Transverse colon (tissue), 4 donors: ENCODE data around the gene NAP1L4. TPM values are rescaled to one million over a fixed set of nuclear protein-coding genes. Genes with fewer than 3 reads are reported as not detected.

Experiments used
- DNase-seq: peaks from one replicate; pipeline ENCODE4 v3.0.0-alpha.2; 2019
- H3K27ac ChIP-seq, 4 donors: fragments of 200-600 bp; sonication (generic); 2 replicates each; pipeline ENCODE4 v1.5.1; 2016 to 2018; ENCODE audit warnings: inconsistent platforms in 4 of 4
- H3K27me3 ChIP-seq: fragments of 200-600 bp; sonication (generic); 2 replicates; pipeline ENCODE4 v1.5.1; 2017; ENCODE audit warnings: inconsistent platforms
- H3K36me3 ChIP-seq, 4 donors: fragments of 200-600 bp; sonication (generic); 2 replicates each; pipeline ENCODE4 v1.5.1; 2017 to 2019; ENCODE audit warnings: inconsistent platforms in 4 of 4
- H3K4me1 ChIP-seq, 4 donors: fragments of 200-600 bp; sonication (generic); 2 replicates each; pipeline ENCODE4 v1.5.1; 2017 to 2020; ENCODE audit warnings: inconsistent platforms in 4 of 4
- H3K4me3 ChIP-seq, 4 donors: fragments of 200-600 bp; sonication (generic); 1 replicate in 1 of 4; 2 replicates in 3 of 4; pipeline versions ENCODE4 v1.5.1 to v1.6.1; 2017 to 2019; ENCODE audit warnings: inconsistent platforms in 4 of 4
- H3K9me3 ChIP-seq, 2 donors: fragments of 200-600 bp; sonication (generic); 2 replicates each; pipeline ENCODE4 v1.5.1; 2017 to 2019; ENCODE audit warnings: inconsistent platforms in 2 of 2
- CTCF ChIP-seq, 5 experiments: fragments of 200-600 bp in 3 of 5; fragments of 450-650 bp in 2 of 5; sonication (generic) in 3 of 5; IDR thresholded peaks; 1 replicate in 2 of 5; 2 replicates in 3 of 5; pipeline ENCODE4 v1.5.1; 2016 to 2017; ENCODE audit warnings: antibody characterized with exemption in 5 of 5, inconsistent platforms in 3 of 5, mild to moderate bottlenecking in 2 of 5, moderate library complexity in 1 of 5
- EP300 ChIP-seq: sonication (generic); formaldehyde crosslinking; IDR thresholded peaks from one replicate; pipeline ENCODE4 v1.6.1; 2017; ENCODE audit warnings: antibody characterized with exemption, low read depth
- POLR2A ChIP-seq: fragments of 450-650 bp; IDR thresholded peaks from one replicate; pipeline ENCODE4 v1.6.1; 2016; ENCODE audit warnings: antibody characterized with exemption, mild to moderate bottlenecking, moderate library complexity
- POLR2AphosphoS5 ChIP-seq, 3 donors: sonication (generic); formaldehyde crosslinking; IDR thresholded peaks; one replicate each; pipeline ENCODE4 v1.6.1; 2016; ENCODE audit warnings: antibody characterized with exemption in 3 of 3
- WGBS, 2 donors: methylation state at CpG; one replicate each; pipeline ENCODE4 v1.1.5; 2018; ENCODE audit warnings: low coverage in 1 of 2; 5-methylcytosine and 5-hydroxymethylcytosine counted together
- in situ Hi-C, 4 donors: fragments of 200-750 bp; cut with MboI; loops; one replicate each; pipeline versions ENCODE4 v1.15.0 to v1.15.1; 2017; ENCODE audit warnings: low sequenced_read_pairs in 3 of 4, low pct_ligation_motif_present in 1 of 4, low pct_unique_long_range_greater_than_20kb in 1 of 4
- intact Hi-C: fragments of 100-400 bp; cut with DNase I; formaldehyde crosslinking; loops from one replicate; pipeline ENCODE4 v1.15.1; 2023; ENCODE audit warnings: low total_unique reads
- total RNA-seq, 4 donors: library from RNA; depleted of rRNA; stranded (reverse); fragments of >200 nt; gene quantifications; one replicate each; pipeline ENCODE4 v1.1.0, GENCODE V29; 2016

NAP1L4 gene
- total RNA-seq, 4 donors from 2014 or later: 63.6 to 140 (median 111) TPM

GRCh38 chr11:3016861-3017260 lies 24.7 kb upstream of the NAP1L4 start:
- H3K27ac ChIP-seq: no peak overlapping the region
- in situ Hi-C loops (no loop called here), intact Hi-C loops (no loop called here)
- H3K27me3 ChIP-seq: no peaks in the 10 kb centered on the region
- no peak overlapping the region for H3K4me3 ChIP-seq
- H3K4me1 ChIP-seq: peaks cover 0 to 13% (median 5%) of the 10 kb centered on the region in 4 donors
- TF ChIP-seq POLR2AphosphoS5 (IDR thresholded peaks at IDR 0.05): no peak
- no peak for TF ChIP-seq EP300
- TF ChIP-seq POLR2A: no peak
- TF ChIP-seq CTCF (IDR thresholded peaks at IDR 0.05): no peak
- WGBS, 2 donors: 93 to 100% methylated on average over 2 to 11 of the region's 11 CpGs
- peaks cover 0 to 63% (median 26%) of the 10 kb centered on the region in 4 donors for H3K36me3 ChIP-seq
- DNase-seq: no peak
- H3K9me3 ChIP-seq: no peaks in the 10 kb centered on the region

DNA sequence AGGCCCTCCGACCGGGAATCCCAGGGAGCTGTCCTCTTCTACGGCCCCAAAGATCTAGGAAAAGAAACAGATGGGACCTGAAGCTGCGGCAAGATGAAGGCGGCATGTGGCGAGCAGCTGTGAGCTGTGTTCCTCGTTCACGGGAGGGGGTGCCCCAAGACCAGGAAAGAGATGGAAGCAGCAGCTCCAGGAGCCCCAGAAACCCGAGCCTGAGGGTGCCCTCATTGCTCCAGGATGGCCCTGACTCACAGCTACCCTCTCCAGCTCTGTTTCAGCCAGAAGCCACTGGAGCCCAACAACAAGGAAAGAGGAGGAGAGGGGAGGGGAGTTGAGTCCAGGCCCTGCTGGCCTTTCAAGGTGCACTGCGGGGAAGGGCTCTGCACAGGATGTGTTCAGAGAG lies 23.7 kb upstream of the NAP1L4 start:
- H3K36me3 ChIP-seq: peaks cover 0 to 67% (median 26%) of the 10 kb centered on the region in 4 donors
- H3K9me3 ChIP-seq: no peaks in the 10 kb centered on the region
- intact Hi-C loops: no loop called here
- no peaks in the 10 kb centered on the region for H3K27me3 ChIP-seq
- in situ Hi-C loops: no loop called here
- TF ChIP-seq CTCF (IDR thresholded peaks at IDR 0.05) (no peak), POLR2AphosphoS5 (IDR thresholded peaks at IDR 0.05) (no peak), EP300 (no peak), POLR2A (no peak)
- no peak overlapping the region for H3K27ac ChIP-seq
- H3K4me3 ChIP-seq: no peak overlapping the region
- WGBS, 2 donors: 93% methylated on average over 10 of the region's 10 CpGs; no CpG with 5 or more reads in 1 of the 2 donors
- DNase-seq: no peak
- peaks cover 0 to 3% (median under 1%) of the 10 kb centered on the region in 4 donors for H3K4me1 ChIP-seq

- TF ChIP-seq CTCF (IDR thresholded peaks at IDR 0.05) (no peak), EP300 (no peak), POLR2A (no peak)
- intact Hi-C loops: no loop called here
- H3K27me3 ChIP-seq: no peaks in the 10 kb centered on the region
- no peaks in the 10 kb centered on the region for H3K9me3 ChIP-seq
- peaks cover 0 to 68% (median 26%) of the 10 kb centered on the region in 4 donors for H3K36me3 ChIP-seq
- no peak for DNase-seq
- H3K27ac ChIP-seq: peak overlapping the region in 1 of 4 donors; percentile 9
- H3K4me1 ChIP-seq: no peaks in the 10 kb centered on the region
- no peak overlapping the region for H3K4me3 ChIP-seq
- 79 to 88% methylated on average over 1 to 4 of the region's 4 CpGs for WGBS, 2 donors
- in situ Hi-C loops: no loop called here
Measured at GRCh38 chr11:3014943-3015342, 22.8 kb upstream of the NAP1L4 start.

DNA sequence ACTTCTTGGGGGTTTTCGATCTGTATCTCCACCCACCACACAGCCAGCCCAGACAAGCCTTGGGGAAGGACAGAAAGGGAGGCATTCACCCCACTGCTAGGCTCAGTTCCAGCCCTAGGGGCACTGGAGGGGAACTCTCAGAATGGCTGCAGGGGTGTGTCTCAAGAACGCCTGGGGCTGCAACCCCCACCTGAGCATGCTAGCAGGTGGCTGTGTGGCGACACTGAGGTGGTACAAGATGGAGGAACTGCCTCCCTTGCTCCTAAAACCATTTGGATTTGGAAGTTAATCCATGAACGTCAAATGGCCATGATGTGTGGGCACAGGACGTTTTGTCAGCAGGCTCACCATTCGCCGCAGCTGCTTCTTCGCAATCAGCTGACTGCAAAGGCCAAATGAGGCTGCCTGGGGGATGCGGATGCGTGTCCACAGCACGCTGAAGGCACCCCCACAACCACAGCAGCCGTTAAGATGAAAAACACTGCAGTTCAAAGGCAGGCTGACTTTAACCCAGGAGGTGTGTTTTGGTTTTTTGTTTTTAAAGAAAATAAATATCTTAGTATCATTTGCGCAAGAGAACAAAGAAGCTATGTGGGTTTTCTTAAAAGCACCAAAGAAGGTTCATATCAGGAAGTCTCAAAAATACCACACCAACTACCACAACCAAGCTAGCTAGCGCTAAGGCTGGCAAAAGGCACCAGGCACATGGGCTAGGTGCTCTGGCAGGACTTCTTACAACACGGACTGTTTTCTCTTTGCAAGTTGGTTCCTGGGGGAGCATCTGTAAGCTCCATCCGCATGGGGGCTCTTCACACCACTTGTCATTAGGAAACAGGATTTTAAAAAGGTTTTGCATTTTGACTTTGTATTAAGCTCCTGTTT lies 22.2 kb upstream of the NAP1L4 start:
- DNase-seq: peak; percentile 28
- Histone ChIP-seq H3K27ac (peak overlapping the region in 2 of 4 donors; percentile 43 to 45), H3K4me3 (no peak overlapping the region), H3K27me3 (no peaks in the 10 kb centered on the region), H3K36me3 (peaks cover 0 to 62% (median 28%) of the 10 kb centered on the region in 4 donors), H3K9me3 (no peaks in the 10 kb centered on the region), H3K4me1 (no peaks in the 10 kb centered on the region)
- 72 to 82% methylated on average over 4 to 16 of the region's 16 CpGs for WGBS, 2 donors
- intact Hi-C loops (no loop called here), in situ Hi-C loops (no loop called here)
- TF ChIP-seq EP300 (no peak), POLR2AphosphoS5 (IDR thresholded peaks at IDR 0.05) (no peak), CTCF (IDR thresholded peaks at IDR 0.05) (no peak), POLR2A (no peak)
